ENCODE data around the gene OR5K2.

The OR5K2 gene

GRCh38 chr3:98522544-98523281 lies 25.2 kb downstream of the OR5K2 start, which contains the start of gene CLDND1:
Gene CLDND1 (minus strand): TSS chr3:98522902. CDS start chr3:98521424, 1,478 bp downstream.
- DNase-seq = peak; percentile 97

- DNase-seq = no peak
Observed at GRCh38 chr3:98525494-98525893, 28.0 kb downstream of the OR5K2 start.

- no peak for DNase-seq
Observed at GRCh38 chr3:98528474-98529346, 31.2 kb downstream of the OR5K2 start.

GRCh38 chr3:98529856-98530459 lies 32.5 kb downstream of the OR5K2 start:
- no peak for DNase-seq

GRCh38 chr3:98530676-98531075 lies 33.2 kb downstream of the OR5K2 start:
- no peak for DNase-seq

GRCh38 chr3:98531622-98532274 lies 34.3 kb downstream of the OR5K2 start, which contains the start of gene GPR15:
Gene GPR15 (plus strand): TSS chr3:98531978. CDS start chr3:98532034, 56 bp downstream.
- no peak for DNase-seq

- no peak for DNase-seq
Observed at GRCh38 chr3:98532275-98532637, 34.8 kb downstream of the OR5K2 start.

GRCh38 chr3:98532709-98533571 lies 35.5 kb downstream of the OR5K2 start:
- DNase-seq = no peak

- no peak for DNase-seq
Observed at GRCh38 chr3:98534168-98534567, 36.7 kb downstream of the OR5K2 start.

- no peak for DNase-seq
Observed at GRCh38 chr3:98534734-98535133, 37.3 kb downstream of the OR5K2 start.

GRCh38 chr3:98536456-98537017 lies 39.1 kb downstream of the OR5K2 start:
- DNase-seq = no peak

- no peak for DNase-seq
Observed at GRCh38 chr3:98540346-98540745, 42.9 kb downstream of the OR5K2 start.

- DNase-seq = no peak
Observed at GRCh38 chr3:98541695-98542094, 44.2 kb downstream of the OR5K2 start.

- no peak for DNase-seq
Observed at GRCh38 chr3:98542623-98543022, 45.1 kb downstream of the OR5K2 start.

- no peak for DNase-seq
Observed at GRCh38 chr3:98545940-98546339, 48.5 kb downstream of the OR5K2 start.
